Endothelial cell of umbilical vein (primary cell): ENCODE data around the gene NDUFAF8. TPM values are rescaled to one million over a fixed set of nuclear protein-coding genes. Genes with fewer than 3 reads are reported as not detected.

ENCODE experiments used
- BruUV-seq: library from RNA; stranded (reverse); fragments of 400-500 nt; replicated peaks from 2 replicates; lab custom pipeline; 2021; lab: Mats Ljungman, UMichigan
- CTCF ChIA-PET: fragments of 300-600, 350-600 bp; sonication (Branson Sonifier 250); formaldehyde crosslinking; loops from one replicate; lab custom pipeline; 2021; ENCODE audit warnings: antibody characterized with exemption, inconsistent platforms; lab: Charles Lee
- POLR2A ChIA-PET: fragments of 300-600, 350-600 bp; sonication (Branson Sonifier 250); formaldehyde crosslinking; loops from one replicate; lab custom pipeline; 2021; ENCODE audit warnings: antibody characterized with exemption, inconsistent platforms; lab: Charles Lee
- DNase-seq: peaks from one replicate; pipeline ENCODE4 v3.0.0-alpha.2; 2011; ENCODE audit warnings: low read depth, low spot score
- FAIRE-seq: peaks from 2 replicates; lab custom pipeline; 2011; peaks lifted over from hg19 to GRCh38; lab: Jason Lieb, UNC
- H2AFZ ChIP-seq: 2 replicates; pipeline ENCODE4 v1.6.0; 2012; ENCODE audit warnings: low read depth, low read length, control low read depth, inconsistent platforms
- H3K27ac ChIP-seq: 2 replicates; pipeline ENCODE4 v1.5.1; 2011; ENCODE audit warnings: low read depth, mild to moderate bottlenecking, control low read depth, low read length, moderate library complexity; ENCODE audit not compliant: insufficient read depth
- H3K27me3 ChIP-seq, 2 experiments: 2 replicates each; pipeline versions ENCODE4 v1.6.0 to v1.6.1; 2011; ENCODE audit warnings: low read length in 2 of 2, mixed read lengths in 1 of 2; ENCODE audit not compliant: control insufficient read depth in 2 of 2, insufficient read depth in 2 of 2
- H3K36me3 ChIP-seq, 2 experiments: 2 replicates in 1 of 2; 3 replicates in 1 of 2; pipeline ENCODE4 v1.5.1; 2011; ENCODE audit warnings: low read length in 2 of 2, mild to moderate bottlenecking in 1 of 2, moderate library complexity in 1 of 2; ENCODE audit not compliant: control insufficient read depth in 2 of 2, insufficient read depth in 2 of 2; ENCODE audit errors: extremely low read depth in 1 of 2
- H3K4me1 ChIP-seq: 3 replicates; pipeline ENCODE4 v1.5.1; 2011; ENCODE audit warnings: mild to moderate bottlenecking, low read length; ENCODE audit not compliant: control insufficient read depth, insufficient read depth; ENCODE audit errors: extremely low read depth
- H3K4me2 ChIP-seq: 2 replicates; pipeline ENCODE4 v1.6.1; 2011; ENCODE audit warnings: low read length, control low read depth, mixed read lengths; ENCODE audit not compliant: insufficient read depth
- H3K4me3 ChIP-seq, 3 experiments: fragments of 200-600 bp in 1 of 3; sonication (generic), shearing (Covaris generic) in 1 of 3; replicated peaks in 1 of 3; 2 replicates each; pipeline ENCODE4 v1.5.1; 2011 to 2016; ENCODE audit warnings: control low read depth in 3 of 3, low read length in 3 of 3, mild to moderate bottlenecking in 2 of 3, inconsistent platforms in 1 of 3, low read depth in 1 of 3, moderate library complexity in 1 of 3; ENCODE audit not compliant: insufficient read depth in 1 of 3
- H3K79me2 ChIP-seq: 2 replicates; pipeline ENCODE4 v1.6.0; 2012; ENCODE audit warnings: low read length, inconsistent platforms; ENCODE audit not compliant: control insufficient read depth, insufficient read depth
- H3K9ac ChIP-seq: replicated peaks from 2 replicates; pipeline ENCODE3; 2011; ENCODE audit warnings: low read length, control low read depth; ENCODE audit not compliant: insufficient read depth; ENCODE audit errors: extremely low read depth
- H3K9me1 ChIP-seq: replicated peaks from 3 replicates; pipeline ENCODE4 v1.6.0; 2011; ENCODE audit warnings: mild to moderate bottlenecking, low read length; ENCODE audit not compliant: control insufficient read depth, insufficient read depth; ENCODE audit errors: extremely low read depth
- H3K9me3 ChIP-seq: replicated peaks from 2 replicates; pipeline ENCODE4 v1.5.1; 2012; ENCODE audit warnings: low read length, inconsistent platforms; ENCODE audit not compliant: control insufficient read depth, insufficient read depth
- H4K20me1 ChIP-seq: replicated peaks from 2 replicates; pipeline ENCODE3; 2011; ENCODE audit warnings: mild to moderate bottlenecking, low read length; ENCODE audit not compliant: control insufficient read depth, insufficient read depth; ENCODE audit errors: extremely low read depth
- CTCF ChIP-seq, 2 donors: IDR thresholded peaks; 1 replicate in 1 of 2; 2 replicates in 1 of 2; pipeline ENCODE4 v1.5.1; 2011; ENCODE audit warnings: low read length in 2 of 2, mild to moderate bottlenecking in 2 of 2, moderate library complexity in 2 of 2, control low read depth in 1 of 2, inconsistent platforms in 1 of 2, low read depth in 1 of 2; ENCODE audit not compliant: insufficient read depth in 1 of 2; ENCODE audit errors: extremely low read depth in 1 of 2
- MAX ChIP-seq: IDR thresholded peaks from 2 replicates; pipeline ENCODE4 v1.6.1; 2011; ENCODE audit not compliant: insufficient read depth, insufficient read length
- MYC ChIP-seq: IDR thresholded peaks from one replicate; pipeline ENCODE4 v1.6.1; 2011; ENCODE audit warnings: mild to moderate bottlenecking, low read depth, low read length
- dilution Hi-C: fragments of 300-500 bp; cut with MboI; formaldehyde crosslinking; loops from one replicate; pipeline ENCODE4 v1.15.0; 2019; ENCODE audit warnings: low sequenced_read_pairs; ENCODE audit not compliant: extremely low pct_ligation_motif_present
- intact Hi-C: fragments of 100-400 bp; cut with micrococcal nuclease; formaldehyde crosslinking; loops from one replicate; pipeline ENCODE4 v1.10.0; 2022
- polyA plus RNA-seq, 4 experiments: library from polyadenylated mRNA; depleted of rRNA in 3 of 4; stranded (reverse) in 3 of 4; unstranded in 1 of 4; fragments of >200 nt; gene quantifications; 2 replicates each; pipeline versions ENCODE4 v1.2.1 to v1.2.3, GENCODE V29; 2011 to 2012; ENCODE audit warnings: missing spikeins in 1 of 4
- total RNA-seq: library from RNA; stranded (reverse); gene quantifications from 2 replicates; pipeline ENCODE4 v1.2.3, GENCODE V29; 2021

NDUFAF8 gene
- total and polyA plus RNA-seq, 2 donors (not counting 3 experiments of a cell fraction or from before 2014, with no cell fraction given) = 61.5 to 83.9 TPM

- peak overlapping the region; percentile 11 for H3K4me2 ChIP-seq
- H3K27me3 ChIP-seq = no peaks in the 10 kb centered on the region
- ChIA-PET CTCF (interaction anchor here (1.0 to 3.1 kb wide), 7 partner anchors 8 to 249 kb away, joined by 3 to 33 read pairs (median 4); partner anchors contain the start of gene CEP131), POLR2A (no interaction called here)
- peak overlapping the region; percentile 57 to 86 (median 61) for H3K4me3 ChIP-seq
- DNase-seq (no peak), FAIRE-seq (no peak)
- H3K79me2 ChIP-seq = peaks cover 20% of the 10 kb centered on the region
- H3K27ac ChIP-seq = no peak overlapping the region
- intact Hi-C loops = no loop called here
- no peaks in the 10 kb centered on the region for H3K9me1 ChIP-seq
- H3K9ac ChIP-seq = peak overlapping the region; percentile 70
- no peak for TF ChIP-seq MYC
- TF ChIP-seq MAX = no peak
- TF ChIP-seq CTCF (IDR thresholded peaks at IDR 0.05; ENCODE audit: extremely low read depth in 1 of 2, insufficient read depth in 1 of 2, low read depth in 1 of 2, low read length in 2 of 2) = no peak
- no peaks in the 10 kb centered on the region for H3K9me3 ChIP-seq
- dilution Hi-C loops = no loop called here
- BruUV-seq = no TSS peak
- peaks cover 0 to 19% of the 10 kb centered on the region in 2 experiments for H3K36me3 ChIP-seq
- peaks cover 6% of the 10 kb centered on the region for H3K4me1 ChIP-seq
- no peak overlapping the region for H2AFZ ChIP-seq
- H4K20me1 ChIP-seq = no peaks in the 10 kb centered on the region
These were observed 1.3 kb upstream of the NDUFAF8 start for GRCh38 chr17:81237591-81238489.
